Cardiac fibroblast (primary cell): ENCODE data around the gene B4GALNT4.

Experiments used
- DNase-seq, 2 donors: peaks; one replicate each; pipeline versions ENCODE4 v3.0.0 to v3.0.0-alpha.2; 2010; ENCODE audit warnings: low read depth in 2 of 2
- H3K4me3 ChIP-seq, 2 donors: replicated peaks in 1 of 2; 1 replicate in 1 of 2; 2 replicates in 1 of 2; pipeline ENCODE4 v1.5.1; 2011; ENCODE audit warnings: low read depth in 2 of 2, low read length in 2 of 2, mild to moderate bottlenecking in 2 of 2, moderate library complexity in 1 of 2
- TF ChIP-seq, protein P1 (sequence below): IDR thresholded peaks from one replicate; pipeline ENCODE4 v1.5.1; 2011; ENCODE audit warnings: low read depth, mild to moderate bottlenecking, low read length, inconsistent platforms

Gene B4GALNT4

DNA sequence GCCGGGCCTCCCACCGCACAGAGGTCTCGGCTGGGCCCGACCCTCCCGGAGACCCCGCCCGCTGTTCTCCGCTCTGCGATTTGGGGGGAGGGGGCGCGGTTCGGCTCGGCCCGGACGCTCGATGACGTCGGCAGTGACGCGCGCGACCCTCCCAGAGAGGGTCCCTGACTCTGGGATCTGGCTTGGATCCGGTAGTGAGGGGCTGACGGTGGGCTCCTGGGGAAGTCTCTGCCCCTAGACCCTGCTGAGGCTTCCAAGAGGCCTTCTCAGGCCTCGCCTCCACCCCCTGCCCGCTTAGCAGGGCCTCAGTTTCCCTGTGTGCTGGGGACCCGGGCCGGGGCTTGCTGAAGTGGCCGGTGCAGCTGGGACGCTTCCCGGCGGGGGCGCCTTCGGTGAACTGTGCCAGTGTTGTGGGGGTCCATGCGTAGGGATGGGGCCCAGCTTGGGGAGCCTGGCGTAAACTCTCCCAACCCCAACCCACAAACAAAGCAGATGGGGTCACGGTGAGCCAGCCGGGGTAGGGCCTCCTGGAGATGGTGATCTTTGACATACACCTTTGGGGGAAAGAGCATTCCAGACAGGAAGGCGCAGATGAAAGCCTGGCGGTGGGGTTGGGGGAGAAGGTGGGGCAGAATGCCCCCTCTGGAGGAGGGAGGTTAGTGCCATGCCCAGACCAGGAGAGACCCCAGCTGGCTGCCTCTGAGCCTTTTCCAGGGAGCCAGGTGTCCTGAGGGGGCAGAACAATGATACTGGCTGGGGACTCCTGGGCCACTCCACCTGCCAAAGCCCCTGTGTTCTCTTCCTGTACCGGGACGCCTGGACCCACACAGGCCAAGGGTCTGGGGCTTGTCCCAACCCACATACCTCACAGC lies 1.0 kb downstream of the B4GALNT4 start:
- DNase-seq: no peak
- TF ChIP-seq, protein P1, sequence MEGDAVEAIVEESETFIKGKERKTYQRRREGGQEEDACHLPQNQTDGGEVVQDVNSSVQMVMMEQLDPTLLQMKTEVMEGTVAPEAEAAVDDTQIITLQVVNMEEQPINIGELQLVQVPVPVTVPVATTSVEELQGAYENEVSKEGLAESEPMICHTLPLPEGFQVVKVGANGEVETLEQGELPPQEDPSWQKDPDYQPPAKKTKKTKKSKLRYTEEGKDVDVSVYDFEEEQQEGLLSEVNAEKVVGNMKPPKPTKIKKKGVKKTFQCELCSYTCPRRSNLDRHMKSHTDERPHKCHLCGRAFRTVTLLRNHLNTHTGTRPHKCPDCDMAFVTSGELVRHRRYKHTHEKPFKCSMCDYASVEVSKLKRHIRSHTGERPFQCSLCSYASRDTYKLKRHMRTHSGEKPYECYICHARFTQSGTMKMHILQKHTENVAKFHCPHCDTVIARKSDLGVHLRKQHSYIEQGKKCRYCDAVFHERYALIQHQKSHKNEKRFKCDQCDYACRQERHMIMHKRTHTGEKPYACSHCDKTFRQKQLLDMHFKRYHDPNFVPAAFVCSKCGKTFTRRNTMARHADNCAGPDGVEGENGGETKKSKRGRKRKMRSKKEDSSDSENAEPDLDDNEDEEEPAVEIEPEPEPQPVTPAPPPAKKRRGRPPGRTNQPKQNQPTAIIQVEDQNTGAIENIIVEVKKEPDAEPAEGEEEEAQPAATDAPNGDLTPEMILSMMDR: no peak
- H3K4me3 ChIP-seq: peak overlapping the region; percentile 18 to 37

DNA sequence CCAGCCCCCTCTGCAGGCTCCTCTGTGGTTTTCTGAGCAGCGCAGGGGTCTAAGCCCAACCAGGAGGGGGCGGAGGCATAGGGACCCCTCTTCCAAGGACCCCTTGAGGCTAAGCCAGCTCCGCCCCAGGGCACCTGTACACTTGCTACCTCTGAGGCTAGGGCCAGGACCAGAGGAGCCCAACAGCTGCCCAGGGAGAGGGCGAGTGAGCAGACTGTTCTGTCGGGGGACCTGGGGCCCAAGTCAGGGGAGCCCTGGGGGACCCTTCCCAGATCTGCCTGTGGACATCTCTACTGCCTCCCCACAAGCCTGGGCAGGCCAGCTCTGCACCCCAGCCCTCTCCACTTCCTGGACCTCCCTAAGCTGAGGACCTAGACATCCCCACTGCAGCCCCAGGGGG lies 1.8 kb downstream of the B4GALNT4 start:
- no peak for DNase-seq
- H3K4me3 ChIP-seq: no peak overlapping the region
- TF ChIP-seq, protein P1: no peak

DNA sequence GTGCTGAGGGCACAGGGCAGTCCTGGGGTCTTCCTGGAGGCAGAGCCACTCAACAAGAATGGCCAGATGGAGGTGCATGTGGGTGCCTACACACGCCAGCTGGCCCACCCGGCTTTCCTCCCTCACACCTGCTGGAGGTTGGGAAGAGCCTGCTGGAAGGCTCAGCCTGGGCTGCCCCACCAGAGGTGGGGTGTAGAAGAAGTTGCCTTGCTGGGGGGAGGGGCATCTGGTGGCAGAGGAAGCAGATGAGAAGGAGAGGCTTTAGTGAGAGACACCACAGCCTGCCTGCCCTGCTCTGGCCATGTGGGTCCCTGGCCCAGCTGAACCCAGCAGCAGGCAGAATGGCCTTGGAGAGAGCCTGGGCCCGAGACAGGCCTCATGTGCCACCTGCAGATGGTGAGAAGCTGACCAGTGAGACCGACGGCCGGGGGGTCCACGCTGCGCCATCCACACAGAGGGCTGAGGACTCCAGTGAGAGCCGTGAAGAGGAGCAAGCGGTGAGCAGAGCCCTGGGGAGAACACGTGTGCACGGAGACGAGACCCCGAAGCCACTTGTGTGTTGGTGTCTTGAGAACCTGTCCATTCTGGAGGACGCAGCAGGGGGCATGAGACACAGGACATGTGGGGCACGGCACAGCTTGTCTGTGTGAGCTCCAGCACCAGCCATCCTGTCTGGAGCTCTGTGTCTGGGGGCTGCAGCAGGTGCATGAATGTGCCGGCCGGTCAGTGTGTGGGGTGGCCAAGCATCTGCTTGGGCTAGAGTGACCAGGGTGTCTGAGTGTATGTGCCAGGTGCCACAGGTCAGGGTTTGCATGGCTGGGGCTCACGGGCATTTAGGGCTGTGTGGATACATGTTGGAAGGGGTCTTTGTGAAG lies 2.7 kb downstream of the B4GALNT4 start:
- H3K4me3 ChIP-seq: no peak overlapping the region
- TF ChIP-seq, protein P1: no peak
- no peak for DNase-seq

DNA sequence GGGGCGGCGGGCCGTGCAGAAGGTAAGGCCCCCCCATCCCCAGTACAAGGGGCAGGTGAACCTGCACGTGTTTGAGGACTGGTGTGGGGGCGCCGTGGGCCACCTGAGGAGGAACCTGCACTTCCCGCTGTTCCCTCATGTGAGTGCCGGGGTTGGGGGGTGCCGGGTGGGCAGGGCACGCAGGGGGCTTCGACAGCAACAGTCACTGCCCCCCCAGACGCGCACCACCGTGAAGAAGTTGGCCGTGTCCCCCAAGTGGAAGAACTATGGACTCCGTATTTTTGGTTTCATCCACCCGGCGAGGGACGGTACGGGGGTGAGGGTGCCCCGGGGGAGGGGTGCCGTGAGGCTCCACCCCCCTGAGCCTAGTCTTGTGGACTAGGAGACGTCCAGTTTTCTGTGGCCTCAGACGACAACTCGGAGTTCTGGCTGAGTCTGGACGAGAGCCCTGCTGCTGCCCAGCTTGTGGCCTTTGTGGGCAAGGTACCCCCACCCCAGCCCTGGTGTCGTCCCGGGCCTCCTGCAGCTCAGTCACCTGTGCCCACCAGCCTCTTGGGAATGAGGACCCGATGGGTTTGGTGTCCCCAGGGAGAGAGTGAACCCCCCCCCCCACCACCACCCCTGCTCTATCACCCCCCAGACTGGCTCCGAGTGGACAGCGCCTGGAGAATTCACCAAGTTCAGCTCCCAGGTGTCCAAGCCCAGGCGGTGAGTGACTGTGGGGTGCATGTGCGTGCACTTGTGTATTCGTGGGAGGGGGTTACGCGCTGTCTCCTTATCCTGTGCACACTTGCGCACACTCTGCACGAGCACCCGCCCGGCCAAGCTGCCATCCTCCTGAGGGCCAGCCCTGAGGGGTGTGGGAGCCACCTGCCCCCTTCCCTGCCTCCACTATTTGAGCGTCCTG lies 3.8 kb downstream of the B4GALNT4 start:
- DNase-seq: no peak
- H3K4me3 ChIP-seq: no peak overlapping the region
- TF ChIP-seq, protein P1: no peak

DNA sequence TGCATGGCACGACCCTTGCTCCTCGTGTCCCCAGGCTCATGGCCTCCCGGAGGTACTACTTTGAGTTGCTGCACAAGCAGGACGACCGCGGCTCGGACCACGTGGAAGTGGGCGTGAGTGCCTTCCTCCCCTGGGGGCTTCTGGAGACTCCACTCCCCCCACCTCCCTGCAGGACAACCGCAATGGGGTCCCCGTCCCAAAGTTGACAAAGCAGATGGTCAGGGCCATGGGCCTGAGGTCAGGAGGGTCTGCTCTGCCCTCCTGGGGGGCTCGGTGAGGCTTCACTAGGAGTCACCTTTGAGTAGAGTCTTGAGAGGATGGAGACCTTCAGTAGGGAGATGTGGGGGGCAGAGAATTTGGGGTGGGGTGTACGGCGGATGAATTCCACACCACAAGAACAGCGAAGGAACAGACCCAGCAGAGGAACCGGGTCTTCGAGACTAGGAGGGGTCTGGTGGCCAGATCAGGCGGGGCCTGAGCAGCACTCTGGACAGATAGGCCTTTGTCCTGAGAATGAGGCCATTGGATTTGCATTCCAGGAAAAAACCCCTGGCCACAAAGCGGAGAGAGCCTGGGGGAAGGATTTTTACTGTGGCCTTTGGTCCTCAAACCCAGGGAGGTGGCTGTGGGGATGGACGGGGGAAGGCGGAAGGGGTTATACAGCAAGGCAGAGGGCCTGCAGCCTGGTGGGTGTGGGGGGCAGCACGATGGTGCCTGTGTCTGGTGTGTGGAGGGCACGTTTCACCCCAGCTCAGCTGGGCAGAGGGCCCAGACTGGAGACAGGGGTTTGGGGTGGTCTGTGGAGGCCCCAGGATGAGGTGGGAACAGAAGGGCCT lies 4.6 kb downstream of the B4GALNT4 start:
- no peak for DNase-seq
- TF ChIP-seq, protein P1: no peak
- H3K4me3 ChIP-seq: no peak overlapping the region
